HL-60 (cell line): ENCODE data around the gene HABP2.

ENCODE experiments used
- REST ChIP-seq: IDR thresholded peaks from 2 replicates; pipeline ENCODE4 v1.6.1; 2012; ENCODE audit warnings: low read depth; ENCODE audit not compliant: insufficient replicate concordance
- TF ChIP-seq, protein P1 (sequence below): IDR thresholded peaks from one replicate; pipeline ENCODE4 v1.5.1; 2011; ENCODE audit warnings: low read length, control low read depth, inconsistent platforms; ENCODE audit not compliant: insufficient read depth

DNA sequence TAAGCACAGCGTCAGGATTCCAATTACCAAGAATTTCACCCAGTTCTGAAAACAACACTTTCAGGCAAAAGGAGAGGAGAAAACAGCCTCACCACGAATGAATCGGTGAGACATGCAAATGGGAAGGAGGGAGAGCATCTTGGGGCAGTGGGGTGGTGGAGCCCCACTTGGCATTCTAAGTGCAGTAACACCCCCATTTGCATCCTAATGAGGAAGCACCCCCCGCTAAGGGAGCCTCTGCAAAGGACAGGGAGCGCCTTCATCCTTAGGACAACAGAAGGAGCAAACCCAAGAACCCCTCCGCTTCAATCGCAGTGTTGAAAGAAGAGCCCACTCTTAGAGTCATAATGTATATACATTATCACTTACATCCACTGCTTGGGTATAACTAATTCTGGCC lies 64.2 kb downstream of the HABP2 start:
- TF ChIP-seq, protein P1, sequence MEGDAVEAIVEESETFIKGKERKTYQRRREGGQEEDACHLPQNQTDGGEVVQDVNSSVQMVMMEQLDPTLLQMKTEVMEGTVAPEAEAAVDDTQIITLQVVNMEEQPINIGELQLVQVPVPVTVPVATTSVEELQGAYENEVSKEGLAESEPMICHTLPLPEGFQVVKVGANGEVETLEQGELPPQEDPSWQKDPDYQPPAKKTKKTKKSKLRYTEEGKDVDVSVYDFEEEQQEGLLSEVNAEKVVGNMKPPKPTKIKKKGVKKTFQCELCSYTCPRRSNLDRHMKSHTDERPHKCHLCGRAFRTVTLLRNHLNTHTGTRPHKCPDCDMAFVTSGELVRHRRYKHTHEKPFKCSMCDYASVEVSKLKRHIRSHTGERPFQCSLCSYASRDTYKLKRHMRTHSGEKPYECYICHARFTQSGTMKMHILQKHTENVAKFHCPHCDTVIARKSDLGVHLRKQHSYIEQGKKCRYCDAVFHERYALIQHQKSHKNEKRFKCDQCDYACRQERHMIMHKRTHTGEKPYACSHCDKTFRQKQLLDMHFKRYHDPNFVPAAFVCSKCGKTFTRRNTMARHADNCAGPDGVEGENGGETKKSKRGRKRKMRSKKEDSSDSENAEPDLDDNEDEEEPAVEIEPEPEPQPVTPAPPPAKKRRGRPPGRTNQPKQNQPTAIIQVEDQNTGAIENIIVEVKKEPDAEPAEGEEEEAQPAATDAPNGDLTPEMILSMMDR = no peak
- TF ChIP-seq REST = no peak
